ENCODE measurements around the gene ANAPC16. TPM values are rescaled to one million over a fixed set of nuclear protein-coding genes. Genes with fewer than 3 reads are reported as not detected.
A peak's percentile ranks its signal among the peaks of the same experiment; 100 is the strongest.

The ANAPC16 gene
- total RNA-seq, 2 experiments from 2014 or later: 94.6 to 101 TPM

DNA sequence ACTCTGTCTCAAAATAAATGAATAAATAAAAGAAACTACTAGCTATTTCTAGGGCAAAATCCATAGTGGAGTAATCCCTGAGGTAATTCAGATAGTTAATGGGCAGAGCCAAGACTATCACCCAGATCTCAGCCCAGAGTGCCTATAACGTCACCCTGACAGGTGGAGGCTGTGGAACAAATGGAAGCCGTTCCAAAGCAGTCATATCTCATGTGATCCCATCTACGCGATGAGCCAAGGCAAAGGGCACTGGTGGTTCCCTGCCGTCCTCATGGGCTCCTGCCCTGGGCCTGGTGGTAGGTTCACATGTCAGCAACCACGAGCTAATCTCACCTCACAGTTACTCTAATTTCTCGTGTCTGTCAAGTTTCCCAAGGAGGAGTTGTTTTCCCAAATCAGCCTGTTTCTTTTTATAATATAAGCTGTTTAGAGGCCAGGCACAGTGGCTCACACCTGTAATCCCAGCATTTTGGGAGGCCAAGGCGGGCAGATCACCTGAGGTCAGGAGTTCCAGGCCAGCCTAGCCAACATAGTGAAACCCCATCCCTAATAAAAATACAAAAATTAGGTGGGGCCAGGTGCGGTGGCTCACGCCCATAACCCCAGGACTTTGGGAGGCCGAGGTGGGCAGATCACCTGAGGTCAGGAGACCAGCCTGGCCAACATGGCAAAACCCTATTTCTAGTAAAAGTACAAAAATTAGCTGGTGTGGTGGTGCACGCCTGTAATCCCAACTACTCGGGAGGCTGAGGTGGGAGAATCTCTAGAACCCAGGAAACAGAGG lies 22.8 kb downstream of the ANAPC16 start:
- H3K27me3 Mint-ChIP-seq: no peaks in the 10 kb centered on the region
- H3K4me3 Mint-ChIP-seq: no peak overlapping the region
- intact Hi-C loops (cut with micrococcal nuclease): no loop called here
- no peaks in the 10 kb centered on the region for H3K9me3 Mint-ChIP-seq
- peaks cover 16% of the 10 kb centered on the region for H3K36me3 Mint-ChIP-seq (ENCODE audit: low read depth)
- H3K27ac Mint-ChIP-seq: peak overlapping the region; percentile 42
- H3K4me1 Mint-ChIP-seq (ENCODE audit: low read depth): peaks cover 26% of the 10 kb centered on the region
- POLR2A ChIA-PET: interaction anchor here (0.7 to 2.1 kb wide), 5 partner anchors 9 to 88 kb away, joined by 3 to 9 read pairs (median 3); partner anchors contain the start of gene DDIT4
- TF ChIP-seq, protein P1, sequence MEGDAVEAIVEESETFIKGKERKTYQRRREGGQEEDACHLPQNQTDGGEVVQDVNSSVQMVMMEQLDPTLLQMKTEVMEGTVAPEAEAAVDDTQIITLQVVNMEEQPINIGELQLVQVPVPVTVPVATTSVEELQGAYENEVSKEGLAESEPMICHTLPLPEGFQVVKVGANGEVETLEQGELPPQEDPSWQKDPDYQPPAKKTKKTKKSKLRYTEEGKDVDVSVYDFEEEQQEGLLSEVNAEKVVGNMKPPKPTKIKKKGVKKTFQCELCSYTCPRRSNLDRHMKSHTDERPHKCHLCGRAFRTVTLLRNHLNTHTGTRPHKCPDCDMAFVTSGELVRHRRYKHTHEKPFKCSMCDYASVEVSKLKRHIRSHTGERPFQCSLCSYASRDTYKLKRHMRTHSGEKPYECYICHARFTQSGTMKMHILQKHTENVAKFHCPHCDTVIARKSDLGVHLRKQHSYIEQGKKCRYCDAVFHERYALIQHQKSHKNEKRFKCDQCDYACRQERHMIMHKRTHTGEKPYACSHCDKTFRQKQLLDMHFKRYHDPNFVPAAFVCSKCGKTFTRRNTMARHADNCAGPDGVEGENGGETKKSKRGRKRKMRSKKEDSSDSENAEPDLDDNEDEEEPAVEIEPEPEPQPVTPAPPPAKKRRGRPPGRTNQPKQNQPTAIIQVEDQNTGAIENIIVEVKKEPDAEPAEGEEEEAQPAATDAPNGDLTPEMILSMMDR (IDR thresholded peaks at IDR 0.05): no peak
- CTCF ChIA-PET: interaction anchor here (2.0 to 2.5 kb wide), 2 partner anchors 9 to 99 kb away, joined by 9 to 10 read pairs; no protein-coding TSS in a partner anchor
- ATAC-seq (no peak), DNase-seq (no peak)

GRCh38 chr10:72239409-72239808 lies 23.6 kb downstream of the ANAPC16 start:
- CTCF ChIA-PET: no interaction called here
- Mint-ChIP-seq H3K4me3 (no peak overlapping the region), H3K9me3 (no peaks in the 10 kb centered on the region), H3K36me3 (ENCODE audit: low read depth) (peaks cover 12% of the 10 kb centered on the region), H3K27ac (peak overlapping the region; percentile 14), H3K27me3 (no peaks in the 10 kb centered on the region), H3K4me1 (ENCODE audit: low read depth) (peaks cover 34% of the 10 kb centered on the region)
- POLR2A ChIA-PET: no interaction called here
- DNase-seq: no peak
- TF ChIP-seq, protein P1 (IDR thresholded peaks at IDR 0.05): no peak
- intact Hi-C loops (cut with micrococcal nuclease): no loop called here
- no peak for ATAC-seq

DNA sequence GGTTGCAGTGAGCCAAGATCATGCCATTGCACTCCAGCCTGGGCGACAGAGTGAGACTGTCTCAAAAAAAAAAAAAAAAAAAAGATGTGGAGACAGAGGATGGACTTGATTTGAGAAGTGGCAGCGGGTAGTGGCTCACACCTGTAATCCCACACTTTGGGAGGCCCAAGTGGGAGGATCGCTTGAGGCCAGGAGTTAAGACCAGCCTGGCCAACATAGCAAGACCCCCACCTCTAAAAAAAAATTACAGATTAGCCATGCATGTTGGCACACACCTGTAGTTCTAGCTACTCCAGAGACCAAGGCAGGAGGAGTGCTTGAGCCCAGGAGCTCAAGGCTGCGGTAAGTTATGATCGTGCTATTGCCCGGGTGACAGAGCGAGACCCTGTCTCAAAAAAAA lies 24.6 kb downstream of the ANAPC16 start:
- TF ChIP-seq, protein P1 (IDR thresholded peaks at IDR 0.05): no peak
- H3K27ac Mint-ChIP-seq: no peak overlapping the region
- peaks cover 7% of the 10 kb centered on the region for H3K36me3 Mint-ChIP-seq (ENCODE audit: low read depth)
- no peaks in the 10 kb centered on the region for H3K9me3 Mint-ChIP-seq
- no peak overlapping the region for H3K4me3 Mint-ChIP-seq
- peaks cover 44% of the 10 kb centered on the region for H3K4me1 Mint-ChIP-seq (ENCODE audit: low read depth)
- ATAC-seq (no peak), DNase-seq (no peak)
- intact Hi-C loops (cut with micrococcal nuclease): no loop called here
- CTCF ChIA-PET: interaction anchor here (1.1 to 1.2 kb wide), 2 partner anchors 16 to 20 kb away, joined by 3 to 5 read pairs; no protein-coding TSS in a partner anchor
- POLR2A ChIA-PET: interaction anchor here (0.6 kb wide), 1 partner anchor 66 kb away, joined by 3 read pairs; no protein-coding TSS in a partner anchor
- no peaks in the 10 kb centered on the region for H3K27me3 Mint-ChIP-seq

DNA sequence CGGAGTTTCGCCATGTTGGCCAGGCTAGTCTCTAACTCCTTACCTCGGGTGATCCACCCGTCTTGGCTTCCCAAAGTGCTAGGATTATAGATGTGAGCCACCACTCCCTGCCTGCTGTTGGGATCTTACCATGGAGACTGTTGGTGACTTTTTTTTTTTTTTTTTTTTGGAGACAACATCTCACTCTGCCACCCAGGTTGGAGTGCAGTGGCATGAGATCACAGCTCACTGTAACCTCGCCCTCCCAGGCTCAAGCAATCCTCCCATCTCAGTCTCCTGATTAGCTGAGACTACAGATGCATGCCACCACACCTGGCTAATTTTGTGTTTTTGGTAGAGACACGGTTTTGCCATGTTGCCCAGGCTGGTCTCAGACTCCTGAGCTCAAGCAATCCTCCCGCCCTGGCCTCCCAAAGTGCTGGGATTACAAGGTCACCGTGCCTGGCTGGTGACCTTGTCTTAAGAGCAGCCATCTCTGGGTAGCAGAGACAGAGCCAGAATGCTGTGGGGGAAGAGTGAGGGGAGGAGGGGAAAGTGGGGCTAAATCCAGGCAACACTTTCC lies 26.0 kb downstream of the ANAPC16 start:
- TF ChIP-seq, protein P1 (IDR thresholded peaks at IDR 0.05): no peak
- POLR2A ChIA-PET: interaction anchor here (1.0 to 1.5 kb wide), 5 partner anchors 19 to 85 kb away, joined by 3 to 4 read pairs (median 4); partner anchors contain the start of gene DDIT4
- CTCF ChIA-PET: interaction anchor here (0.7 to 1.3 kb wide), 4 partner anchors 13 to 346 kb away, joined by 3 to 5 read pairs (median 4); no protein-coding TSS in a partner anchor
- Mint-ChIP-seq H3K27ac (peak overlapping the region; percentile 59), H3K4me3 (no peak overlapping the region), H3K27me3 (no peaks in the 10 kb centered on the region), H3K9me3 (no peaks in the 10 kb centered on the region), H3K4me1 (ENCODE audit: low read depth) (peaks cover 55% of the 10 kb centered on the region), H3K36me3 (ENCODE audit: low read depth) (peaks cover 2% of the 10 kb centered on the region)
- ATAC-seq (no peak), DNase-seq (no peak)
- intact Hi-C loops (cut with micrococcal nuclease): no loop called here

Measured in activated CD8-positive, alpha-beta T cell treated with anti-CD3 and anti-CD28 coated beads for 36 hours (primary cell).